ENCODE results near the gene SIRT1.
"Not testable (repeated sequence)": the region's sequence is repeated elsewhere in the genome, so short reads cannot be mapped to it uniquely, and the experiment has no call there.

Gene SIRT1

GRCh38 chr10:67925449-67926005 lies 41.1 kb downstream of the SIRT1 start:
- Histone ChIP-seq H3K4me3 (ENCODE audit: low read depth, low read length) (no peak overlapping the region), H3K9me3 (ENCODE audit: control insufficient read depth, insufficient read depth, low read length) (no peaks in the 10 kb centered on the region), H3K36me3 (ENCODE audit: control insufficient read depth, insufficient read depth, low read length) (no peaks in the 10 kb centered on the region), H3K9ac (ENCODE audit: low read depth, low read length) (no peak overlapping the region), H3K4me1 (ENCODE audit: control insufficient read depth, insufficient read depth, low read length) (no peaks in the 10 kb centered on the region), H3K27me3 (ENCODE audit: control insufficient read depth, insufficient read depth, low read length) (no peaks in the 10 kb centered on the region)

GRCh38 chr10:67926951-67927350 lies 42.5 kb downstream of the SIRT1 start:
- H3K4me3 ChIP-seq (ENCODE audit: low read depth, low read length), result no peak overlapping the region
- H3K27me3 ChIP-seq (ENCODE audit: control insufficient read depth, insufficient read depth, low read length), result no peaks in the 10 kb centered on the region
- no peaks in the 10 kb centered on the region for H3K9me3 ChIP-seq (ENCODE audit: control insufficient read depth, insufficient read depth, low read length)
- H3K4me1 ChIP-seq (ENCODE audit: control insufficient read depth, insufficient read depth, low read length), result no peaks in the 10 kb centered on the region
- peaks cover 3% of the 10 kb centered on the region for H3K36me3 ChIP-seq (ENCODE audit: control insufficient read depth, insufficient read depth, low read length)
- H3K9ac ChIP-seq (ENCODE audit: low read depth, low read length), result no peak overlapping the region

- no peak overlapping the region for H3K9ac ChIP-seq (ENCODE audit: low read depth, low read length)
- H3K36me3 ChIP-seq (ENCODE audit: control insufficient read depth, insufficient read depth, low read length), result peaks cover 6% of the 10 kb centered on the region
- no peaks in the 10 kb centered on the region for H3K27me3 ChIP-seq (ENCODE audit: control insufficient read depth, insufficient read depth, low read length)
- H3K9me3 ChIP-seq (ENCODE audit: control insufficient read depth, insufficient read depth, low read length), result no peaks in the 10 kb centered on the region
- H3K4me3 ChIP-seq (ENCODE audit: low read depth, low read length), result no peak overlapping the region
- peaks cover 13% of the 10 kb centered on the region for H3K4me1 ChIP-seq (ENCODE audit: control insufficient read depth, insufficient read depth, low read length)
Observed at GRCh38 chr10:67933199-67933598, 48.7 kb downstream of the SIRT1 start.

DNA sequence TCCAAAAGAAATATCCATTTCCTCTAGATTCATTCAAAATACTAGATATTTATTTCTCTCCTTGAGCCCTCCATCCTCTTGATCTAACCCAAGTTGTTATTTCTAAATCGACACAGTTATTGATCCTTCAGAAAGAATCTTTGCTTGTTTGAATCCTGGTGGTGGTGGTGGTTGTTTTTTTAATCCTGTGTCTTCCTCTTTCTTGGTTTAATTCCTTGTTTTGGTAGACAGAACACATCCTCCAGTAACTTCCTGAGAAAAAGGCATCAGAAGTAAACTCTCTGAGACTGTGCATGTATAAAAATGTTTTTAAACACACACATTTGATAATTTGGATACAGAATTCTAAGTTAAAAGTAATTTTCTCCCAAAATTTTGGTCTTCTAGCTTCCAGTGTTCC lies 49.9 kb downstream of the SIRT1 start:
- Histone ChIP-seq H3K36me3 (ENCODE audit: control insufficient read depth, insufficient read depth, low read length) (peaks cover 6% of the 10 kb centered on the region), H3K9me3 (ENCODE audit: control insufficient read depth, insufficient read depth, low read length) (no peaks in the 10 kb centered on the region), H3K4me1 (ENCODE audit: control insufficient read depth, insufficient read depth, low read length) (peaks cover 13% of the 10 kb centered on the region), H3K27me3 (ENCODE audit: control insufficient read depth, insufficient read depth, low read length) (no peaks in the 10 kb centered on the region), H3K9ac (ENCODE audit: low read depth, low read length) (no peak overlapping the region), H3K4me3 (ENCODE audit: low read depth, low read length) (no peak overlapping the region)

DNA sequence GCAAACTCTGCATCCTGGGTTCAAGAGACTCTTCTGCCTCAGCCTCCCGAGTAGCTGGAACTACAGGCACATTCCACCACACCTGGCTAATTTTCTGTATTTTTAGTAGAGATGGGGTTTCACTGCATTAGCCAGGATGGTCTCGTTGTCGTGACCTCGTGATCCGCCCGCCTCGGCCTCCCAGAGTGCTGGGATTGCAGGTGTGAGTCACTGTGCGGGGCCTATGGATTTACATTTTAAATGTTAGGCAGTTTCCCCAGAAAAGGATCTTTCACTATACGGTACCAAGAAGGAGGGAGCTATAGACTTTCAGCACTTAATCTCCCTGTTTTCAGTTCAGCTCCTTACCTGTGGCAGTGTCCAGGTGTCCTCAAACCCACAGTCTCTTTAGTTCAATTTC lies 50.8 kb downstream of the SIRT1 start:
- H3K27me3 ChIP-seq (ENCODE audit: control insufficient read depth, insufficient read depth, low read length), result no peaks in the 10 kb centered on the region
- no peaks in the 10 kb centered on the region for H3K9me3 ChIP-seq (ENCODE audit: control insufficient read depth, insufficient read depth, low read length)
- peaks cover 6% of the 10 kb centered on the region for H3K36me3 ChIP-seq (ENCODE audit: control insufficient read depth, insufficient read depth, low read length)
- no peak overlapping the region for H3K9ac ChIP-seq (ENCODE audit: low read depth, low read length)
- peaks cover 13% of the 10 kb centered on the region for H3K4me1 ChIP-seq (ENCODE audit: control insufficient read depth, insufficient read depth, low read length)
- H3K4me3 ChIP-seq (ENCODE audit: low read depth, low read length), result no peak overlapping the region

- no peak overlapping the region for H3K9ac ChIP-seq (ENCODE audit: low read depth, low read length)
- H3K9me3 ChIP-seq (ENCODE audit: control insufficient read depth, insufficient read depth, low read length), result no peaks in the 10 kb centered on the region
- H3K27me3 ChIP-seq (ENCODE audit: control insufficient read depth, insufficient read depth, low read length), result no peaks in the 10 kb centered on the region
- peaks cover 6% of the 10 kb centered on the region for H3K36me3 ChIP-seq (ENCODE audit: control insufficient read depth, insufficient read depth, low read length)
- peaks cover 13% of the 10 kb centered on the region for H3K4me1 ChIP-seq (ENCODE audit: control insufficient read depth, insufficient read depth, low read length)
- H3K4me3 ChIP-seq (ENCODE audit: low read depth, low read length), result no peak overlapping the region
Observed at GRCh38 chr10:67936416-67936815, 52.0 kb downstream of the SIRT1 start.

- Histone ChIP-seq H3K4me3 (ENCODE audit: low read depth, low read length) (no peak overlapping the region), H3K27me3 (ENCODE audit: control insufficient read depth, insufficient read depth, low read length) (no peaks in the 10 kb centered on the region), H3K4me1 (ENCODE audit: control insufficient read depth, insufficient read depth, low read length) (peaks cover 9% of the 10 kb centered on the region), H3K36me3 (ENCODE audit: control insufficient read depth, insufficient read depth, low read length) (peaks cover 4% of the 10 kb centered on the region), H3K9ac (ENCODE audit: low read depth, low read length) (no peak overlapping the region), H3K9me3 (ENCODE audit: control insufficient read depth, insufficient read depth, low read length) (no peaks in the 10 kb centered on the region)
Observed at GRCh38 chr10:67943917-67944316, 59.5 kb downstream of the SIRT1 start.

DNA sequence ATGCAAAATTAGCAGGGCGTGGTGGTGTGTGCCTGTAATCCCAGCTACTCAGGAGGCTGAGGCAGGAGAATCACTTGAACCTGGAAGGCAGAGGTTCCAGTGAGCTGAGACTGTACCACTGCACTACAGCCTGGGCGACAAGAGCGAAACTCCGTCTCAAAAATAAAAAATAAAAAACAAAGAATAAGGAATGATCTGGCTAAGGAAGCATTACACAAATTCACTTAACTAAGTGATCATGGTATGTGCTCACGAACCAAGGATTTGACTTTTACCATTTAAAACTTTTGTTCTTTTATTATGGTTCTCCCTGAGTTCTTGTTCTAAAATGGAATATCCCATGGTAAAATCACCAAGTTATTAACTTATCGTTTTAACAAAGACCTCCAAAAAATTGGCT lies 71.2 kb downstream of the SIRT1 start:
- no peaks in the 10 kb centered on the region for H3K9me3 ChIP-seq (ENCODE audit: control insufficient read depth, insufficient read depth, low read length)
- no peak overlapping the region for H3K4me3 ChIP-seq (ENCODE audit: low read depth, low read length)
- H3K36me3 ChIP-seq (ENCODE audit: control insufficient read depth, insufficient read depth, low read length), result no peaks in the 10 kb centered on the region

DNA sequence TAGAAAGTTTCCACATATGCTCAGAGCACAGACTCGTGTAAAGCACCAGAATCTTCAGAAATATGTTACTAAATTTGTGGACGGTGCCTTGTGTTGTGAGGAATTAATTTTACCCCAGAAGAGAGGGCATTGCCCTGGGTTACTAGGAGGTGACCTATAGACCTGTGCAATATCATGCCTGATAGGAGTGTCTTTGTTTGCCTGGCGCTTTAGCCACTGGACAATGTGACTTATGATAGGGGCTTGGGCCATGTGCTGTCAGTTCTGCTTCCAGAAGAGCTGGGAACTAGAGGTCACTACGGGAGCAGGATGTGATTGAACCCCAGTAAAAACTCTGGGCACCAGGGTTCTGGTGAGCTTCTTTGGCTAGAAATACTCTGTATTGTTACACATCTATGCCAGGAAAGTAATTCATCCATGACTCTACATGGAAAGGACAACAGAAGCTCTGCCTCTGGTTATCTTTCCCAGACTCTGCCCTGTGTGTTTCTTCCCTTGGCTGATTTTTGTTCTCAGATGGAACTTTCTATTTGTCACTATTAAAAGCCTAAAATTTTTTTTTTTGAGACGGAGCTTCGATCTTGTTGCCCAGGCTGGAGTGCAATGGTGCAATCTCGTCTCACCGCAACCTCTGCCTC lies 75.5 kb downstream of the SIRT1 start:
- no peak overlapping the region for H3K4me3 ChIP-seq (ENCODE audit: low read depth, low read length)
- H3K9ac ChIP-seq (ENCODE audit: low read depth, low read length), result no peak overlapping the region
- H3K4me1 ChIP-seq (ENCODE audit: control insufficient read depth, insufficient read depth, low read length), result peaks cover 4% of the 10 kb centered on the region
- H3K27me3 ChIP-seq (ENCODE audit: control insufficient read depth, insufficient read depth, low read length), result no peaks in the 10 kb centered on the region
- no peaks in the 10 kb centered on the region for H3K9me3 ChIP-seq (ENCODE audit: control insufficient read depth, insufficient read depth, low read length)
- H3K36me3 ChIP-seq (ENCODE audit: control insufficient read depth, insufficient read depth, low read length), result no peaks in the 10 kb centered on the region

More for the DNA sequence above, 71.2 kb downstream of the SIRT1 start:
- H3K4me1 ChIP-seq (ENCODE audit: control insufficient read depth, insufficient read depth, low read length), result no peaks in the 10 kb centered on the region
- no peak overlapping the region for H3K9ac ChIP-seq (ENCODE audit: low read depth, low read length)
- no peaks in the 10 kb centered on the region for H3K27me3 ChIP-seq (ENCODE audit: control insufficient read depth, insufficient read depth, low read length)

GRCh38 chr10:67965456-67965855 lies 81.0 kb downstream of the SIRT1 start:
- peaks cover 4% of the 10 kb centered on the region for H3K4me1 ChIP-seq (ENCODE audit: control insufficient read depth, insufficient read depth, low read length)
- H3K9me3 ChIP-seq (ENCODE audit: control insufficient read depth, insufficient read depth, low read length), result no peaks in the 10 kb centered on the region
- peaks cover 3% of the 10 kb centered on the region for H3K36me3 ChIP-seq (ENCODE audit: control insufficient read depth, insufficient read depth, low read length)
- H3K4me3 ChIP-seq (ENCODE audit: low read depth, low read length), result no peak overlapping the region
- no peaks in the 10 kb centered on the region for H3K27me3 ChIP-seq (ENCODE audit: control insufficient read depth, insufficient read depth, low read length)
- no peak overlapping the region for H3K9ac ChIP-seq (ENCODE audit: low read depth, low read length)

- not testable (repeated sequence) for H3K9ac ChIP-seq (ENCODE audit: low read depth, low read length); H3K9me3 ChIP-seq (ENCODE audit: control insufficient read depth, insufficient read depth, low read length); H3K36me3 ChIP-seq (ENCODE audit: control insufficient read depth, insufficient read depth, low read length); H3K4me3 ChIP-seq (ENCODE audit: low read depth, low read length); H3K27me3 ChIP-seq (ENCODE audit: control insufficient read depth, insufficient read depth, low read length); H3K4me1 ChIP-seq (ENCODE audit: control insufficient read depth, insufficient read depth, low read length)
Observed at GRCh38 chr10:67966035-67966434, 81.6 kb downstream of the SIRT1 start.

All from iPS-15b (cell line).